NCI-H226 (cell line): ENCODE data around the gene TMEM212.
"Not testable (repeated sequence)": the region's sequence is repeated elsewhere in the genome, so short reads cannot be mapped to it uniquely, and the experiment has no call there.

Experiments used
- DNase-seq: peaks from one replicate; pipeline ENCODE4 v3.0.0-alpha.2; 2015

TMEM212 gene

GRCh38 chr3:171835116-171835515 lies 8.0 kb upstream of the TMEM212 start:
- DNase-seq = no peak

- DNase-seq = no peak
These were observed 7.5 kb upstream of the TMEM212 start for GRCh38 chr3:171835613-171836012.

- no peak for DNase-seq
These were observed 6.3 kb upstream of the TMEM212 start for GRCh38 chr3:171836855-171837254.

GRCh38 chr3:171837698-171838097 lies 5.5 kb upstream of the TMEM212 start:
- DNase-seq = no peak

- no peak for DNase-seq
These were observed 4.9 kb upstream of the TMEM212 start for GRCh38 chr3:171838218-171838720.

- no peak for DNase-seq
These were observed 3.9 kb upstream of the TMEM212 start for GRCh38 chr3:171839270-171839669.

- no peak for DNase-seq
These were observed 2.7 kb upstream of the TMEM212 start for GRCh38 chr3:171840445-171840810.

- no peak for DNase-seq
These were observed 2.1 kb upstream of the TMEM212 start for GRCh38 chr3:171840811-171841619.

- peak; percentile 74 for DNase-seq
These were observed 1.5 kb upstream of the TMEM212 start for GRCh38 chr3:171841620-171842000.

- no peak for DNase-seq
These were observed 1.7 kb downstream of the TMEM212 start for GRCh38 chr3:171844873-171845272.

- no peak for DNase-seq
These were observed 2.5 kb downstream of the TMEM212 start for GRCh38 chr3:171845481-171846284.

GRCh38 chr3:171846597-171846996 lies 3.4 kb downstream of the TMEM212 start:
- DNase-seq = no peak

- no peak for DNase-seq
These were observed 4.0 kb downstream of the TMEM212 start for GRCh38 chr3:171847133-171847532.

- no peak for DNase-seq
These were observed 4.6 kb downstream of the TMEM212 start for GRCh38 chr3:171847595-171848259.

GRCh38 chr3:171849617-171850319 lies 6.6 kb downstream of the TMEM212 start:
- no peak for DNase-seq

GRCh38 chr3:171850320-171850959 lies 7.3 kb downstream of the TMEM212 start:
- peak; percentile 78 for DNase-seq

GRCh38 chr3:171850960-171851659 lies 8.0 kb downstream of the TMEM212 start:
- DNase-seq = no peak

GRCh38 chr3:171851660-171852058 lies 8.5 kb downstream of the TMEM212 start:
- DNase-seq = peak; percentile 88

GRCh38 chr3:171854649-171855305 lies 11.6 kb downstream of the TMEM212 start:
- no peak for DNase-seq

- DNase-seq = not testable (repeated sequence)
These were observed 15.6 kb downstream of the TMEM212 start for GRCh38 chr3:171858770-171859169.
